HCT116 (cell line): ENCODE data around the gene PDE6B. TPM values are rescaled to one million over a fixed set of nuclear protein-coding genes. Genes with fewer than 3 reads are reported as not detected.

Experiments
- ATAC-seq: fragments of 200-7000 bp; cut with Tn5 transposase; 2 replicates; pipeline ENCODE4 v1.9.1; 2020; ENCODE audit warnings: mild to moderate bottlenecking, moderate library complexity
- BruUV-seq: library from RNA; stranded (reverse); fragments of 400-500 nt; replicated peaks from 2 replicates; lab custom pipeline; 2021; lab: Mats Ljungman, UMichigan
- CTCF ChIA-PET: fragments of 300-600 bp; sonication (Branson Sonifier 250); formaldehyde crosslinking; loops from one replicate; lab custom pipeline; 2021; ENCODE audit warnings: antibody characterized with exemption; lab: Charles Lee
- POLR2A ChIA-PET: fragments of 300-600, 350-600 bp; sonication (Branson Sonifier 250); formaldehyde crosslinking; loops from one replicate; lab custom pipeline; 2021; ENCODE audit warnings: antibody characterized with exemption; lab: Charles Lee
- RAD21 ChIA-PET, 2 experiments: fragments of 300-600 bp; sonication (Branson Sonifier 250); formaldehyde crosslinking; loops; one replicate each; lab custom pipeline; 2023; ENCODE audit warnings: low total read pairs in 2 of 2; ENCODE audit not compliant: uncharacterized antibody in 2 of 2, unreplicated experiment in 2 of 2, low non-redundant PET in 1 of 2; lab: Charles Lee
- DNase-seq: peaks from one replicate; pipeline ENCODE4 v3.0.0-alpha.2; 2010; ENCODE audit warnings: low read depth, low spot score
- H2AFZ ChIP-seq: fragments of 200-600 bp; shearing (Covaris generic), sonication (generic); 2 replicates; pipeline ENCODE4 v1.6.1; 2017; ENCODE audit warnings: low read depth, mixed run types, mixed read lengths, antibody characterized with exemption, low read length; ENCODE audit not compliant: poor library complexity, severe bottlenecking
- H3K27ac ChIP-seq: 2 replicates; pipeline ENCODE4 v1.5.1; 2012; ENCODE audit warnings: low read depth, low read length
- H3K27me3 ChIP-seq: fragments of 200-600 bp; sonication (generic); 2 replicates; pipeline ENCODE4 v1.6.1; 2016; ENCODE audit warnings: mixed run types, low read length, mixed read lengths; ENCODE audit not compliant: insufficient read depth
- H3K36me3 ChIP-seq, 2 experiments: fragments of 200-500 bp in 1 of 2; fragments of 200-600 bp in 1 of 2; sonication (Bioruptor generic) in 1 of 2; sonication (generic) in 1 of 2; 2 replicates each; pipeline versions ENCODE4 v1.5.1 to v1.6.1; 2014 to 2016; ENCODE audit warnings: low read length in 2 of 2, inconsistent platforms in 1 of 2, mixed read lengths in 1 of 2, mixed run types in 1 of 2; ENCODE audit not compliant: insufficient read depth in 2 of 2, control insufficient read depth in 1 of 2
- H3K4me1 ChIP-seq, 2 experiments: fragments of 200-600 bp in 1 of 2; sonication (generic) in 1 of 2; 2 replicates each; pipeline versions ENCODE4 v1.5.1 to v1.6.1; 2012 to 2017; ENCODE audit warnings: low read length in 2 of 2, inconsistent platforms in 1 of 2, mild to moderate bottlenecking in 1 of 2, mixed read lengths in 1 of 2, mixed run types in 1 of 2, moderate library complexity in 1 of 2; ENCODE audit not compliant: insufficient read depth in 2 of 2, control insufficient read depth in 1 of 2
- H3K4me2 ChIP-seq: fragments of 200-600 bp; sonication (generic); 2 replicates; pipeline ENCODE4 v1.6.1; 2017; ENCODE audit warnings: mixed run types, low read length, mixed read lengths
- H3K4me3 ChIP-seq, 2 experiments: fragments of 200-600 bp in 1 of 2; sonication (generic) in 1 of 2; replicated peaks in 1 of 2; 2 replicates each; pipeline ENCODE4 v1.5.1; 2011 to 2016; ENCODE audit warnings: low read length in 2 of 2, control low read depth in 1 of 2, low read depth in 1 of 2, mild to moderate bottlenecking in 1 of 2, mixed read lengths in 1 of 2, mixed run types in 1 of 2
- H3K79me2 ChIP-seq: fragments of 200-600 bp; sonication (generic); 2 replicates; pipeline ENCODE4 v1.6.1; 2017; ENCODE audit warnings: mild to moderate bottlenecking, mixed run types, low read length, moderate library complexity, mixed read lengths; ENCODE audit not compliant: insufficient read depth
- H3K9ac ChIP-seq: fragments of 200-600 bp; sonication (generic); 2 replicates; pipeline ENCODE4 v1.6.1; 2016; ENCODE audit warnings: low read length, mixed read lengths
- H3K9me2 ChIP-seq: fragments of 200-600 bp; sonication (generic), shearing (Covaris generic); 2 replicates; pipeline ENCODE4 v1.6.1; 2017; ENCODE audit warnings: mixed run types, mild to moderate bottlenecking, moderate library complexity; ENCODE audit not compliant: insufficient read depth
- H3K9me3 ChIP-seq, 2 experiments: fragments of 200-500 bp in 1 of 2; fragments of 200-600 bp in 1 of 2; sonication (Bioruptor generic) in 1 of 2; sonication (generic) in 1 of 2; 2 replicates each; pipeline ENCODE4 v1.6.1; 2014 to 2017; ENCODE audit warnings: low read length in 2 of 2, mixed read lengths in 2 of 2, inconsistent platforms in 1 of 2, low read depth in 1 of 2, mild to moderate bottlenecking in 1 of 2, mixed run types in 1 of 2, moderate library complexity in 1 of 2; ENCODE audit not compliant: control insufficient read depth in 1 of 2, insufficient read depth in 1 of 2
- H4K20me1 ChIP-seq: fragments of 200-600 bp; sonication (generic), shearing (Covaris generic); 2 replicates; pipeline ENCODE4 v1.6.1; 2017; ENCODE audit warnings: mixed run types, mild to moderate bottlenecking, moderate library complexity; ENCODE audit not compliant: insufficient read depth
- ATF3 ChIP-seq: IDR thresholded peaks from 2 replicates; pipeline ENCODE4 v1.6.1; 2012
- CTCF ChIP-seq, 3 experiments: fragments of 200-600 bp in 1 of 3; sonication (generic) in 1 of 3; IDR thresholded peaks in 2 of 3; conservative IDR thresholded peaks in 1 of 3; 2 replicates each; pipeline ENCODE4 v1.5.1; 2012 to 2017; ENCODE audit warnings: low read depth in 2 of 3, low read length in 2 of 3, antibody characterized with exemption in 1 of 3, borderline replicate concordance in 1 of 3, control low read depth in 1 of 3, mild to moderate bottlenecking in 1 of 3, mixed read lengths in 1 of 3, mixed run types in 1 of 3, moderate library complexity in 1 of 3; ENCODE audit not compliant: insufficient read depth in 1 of 3
- FOSL1 ChIP-seq: IDR thresholded peaks from 2 replicates; pipeline ENCODE4 v1.6.1; 2012; ENCODE audit warnings: low read depth
- JUND ChIP-seq: IDR thresholded peaks from 2 replicates; pipeline ENCODE4 v1.6.1; 2012
- POLR2A ChIP-seq: IDR thresholded peaks from 2 replicates; pipeline ENCODE4 v1.7.0; 2011; ENCODE audit warnings: borderline replicate concordance; ENCODE audit not compliant: insufficient read depth, insufficient read length; ENCODE audit errors: extremely low read depth
- POLR2AphosphoS5 ChIP-seq: IDR thresholded peaks from 2 replicates; pipeline ENCODE4 v1.6.1; 2011; ENCODE audit warnings: mild to moderate bottlenecking, low read depth, low read length, moderate library complexity
- SIN3A ChIP-seq: IDR thresholded peaks from 2 replicates; pipeline ENCODE4 v1.6.1; 2012; ENCODE audit warnings: low read depth
- SP1 ChIP-seq: IDR thresholded peaks from 2 replicates; pipeline ENCODE4 v1.6.1; 2012; ENCODE audit warnings: low read depth
- TCF7L2 ChIP-seq: IDR thresholded peaks from 2 replicates; pipeline ENCODE4 v1.7.0; 2011; ENCODE audit warnings: borderline replicate concordance, inconsistent platforms; ENCODE audit not compliant: insufficient read depth, insufficient read length; ENCODE audit errors: extremely low read depth
- YY1 ChIP-seq: IDR thresholded peaks from 2 replicates; pipeline ENCODE4 v1.6.1; 2011; ENCODE audit warnings: low read length, low read depth, moderate library complexity, mild to moderate bottlenecking; ENCODE audit not compliant: insufficient replicate concordance; ENCODE audit errors: extremely low read depth
- ZBTB33 ChIP-seq: IDR thresholded peaks from 2 replicates; pipeline ENCODE4 v1.6.1; 2011; ENCODE audit warnings: mild to moderate bottlenecking, low read length, moderate library complexity; ENCODE audit not compliant: insufficient replicate concordance; ENCODE audit errors: extremely low read depth
- ZFX ChIP-seq: fragments of 450-650 bp; IDR thresholded peaks from 2 replicates; pipeline ENCODE4 v1.6.1; 2017
- ZNF274 ChIP-seq: fragments of 200-500 bp; sonication (Bioruptor generic); IDR thresholded peaks from 2 replicates; pipeline ENCODE4 v1.6.1; 2014; ENCODE audit warnings: mild to moderate bottlenecking, low read depth, low read length, inconsistent platforms
- intact Hi-C: fragments of 100-400 bp; cut with micrococcal nuclease; formaldehyde crosslinking; loops from 2 replicates; pipeline ENCODE4 v1.10.0; 2022
- total RNA-seq: library from RNA; stranded (reverse); gene quantifications from one replicate; pipeline ENCODE4 v1.2.1, GENCODE V29; 2021; ENCODE audit not compliant: unreplicated experiment

Gene PDE6B
- total RNA-seq, 1 experiment from 2014 or later: not detected

DNA sequence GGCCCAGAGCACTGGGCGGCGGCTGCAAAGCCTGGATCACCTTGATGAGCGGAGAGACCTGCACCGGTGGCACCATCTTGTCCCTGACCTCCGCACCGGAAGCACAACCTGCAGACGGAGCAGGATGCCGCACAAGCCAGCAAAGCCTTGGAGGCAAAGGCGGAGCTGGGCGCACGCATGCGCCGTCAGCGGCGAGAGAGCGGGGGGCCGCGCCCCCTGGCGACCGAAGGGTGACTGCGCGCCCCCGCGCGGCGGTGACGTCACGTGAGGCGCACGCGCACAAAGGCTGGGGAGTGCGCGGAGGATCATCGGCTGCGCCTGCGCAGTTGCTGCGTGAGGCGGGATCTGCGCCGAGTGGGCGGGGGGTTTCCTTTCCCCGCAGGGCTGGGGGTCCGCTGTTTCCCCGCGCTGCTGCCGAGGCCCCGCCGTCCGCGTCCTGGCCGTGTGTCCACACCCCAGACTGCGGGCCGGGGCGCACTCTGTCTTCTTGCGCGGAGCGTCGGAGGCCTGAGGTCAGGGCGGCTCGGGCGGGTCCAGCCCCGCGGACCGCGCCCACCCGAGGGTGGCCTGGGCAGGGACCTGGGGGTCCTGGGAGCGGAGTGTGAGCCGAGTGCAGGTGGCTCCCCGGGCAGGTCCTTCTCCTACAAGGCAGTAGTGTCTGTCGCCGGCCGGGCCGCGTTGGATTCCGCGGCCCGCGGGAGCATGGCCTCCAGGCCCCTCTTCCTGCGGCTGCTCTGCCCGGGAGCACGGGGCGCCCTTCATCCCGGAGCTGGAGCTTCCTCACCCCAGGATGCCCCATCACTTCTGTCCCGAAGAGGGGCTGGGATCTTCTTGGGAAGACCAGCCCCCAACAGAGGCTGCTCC is 49.0 kb downstream of the PDE6B start, which contains the start of the genes ATP5ME and MYL5:
ATP5ME (minus strand) TSS at position 105 of the 864 bp plus-strand sequence; CDS start at position 76, 29 bp downstream.
MYL5 (plus strand) TSS at position 371 of the 864 bp plus-strand sequence. CDS start 3,485 bp downstream, outside the sequence.
- Histone ChIP-seq H3K27me3 (no peaks in the 10 kb centered on the region), H3K9me2 (no peaks in the 10 kb centered on the region), H4K20me1 (no peaks in the 10 kb centered on the region), H2AFZ (no peak within 1 kb of the TSS), H3K4me1 (peaks cover 23 to 54% of the 10 kb centered on the region in 2 experiments), H3K79me2 (peaks cover 26% of the 10 kb centered on the region), H3K4me2 (peak within 1 kb of the TSS; percentile 93), H3K4me3 (peak within 1 kb of the TSS; percentile 77 to 91), H3K27ac (peak within 1 kb of the TSS; percentile 90), H3K9ac (peak within 1 kb of the TSS; percentile 95), H3K36me3 (peaks cover 10 to 24% of the 10 kb centered on the region in 2 experiments), H3K9me3 (no peaks in the 10 kb centered on the region)
- DNase-seq (peak; percentile 93), ATAC-seq (peak; percentile 83)
- BruUV-seq: no TSS peak
- intact Hi-C loops: loop anchor here (1.0 to 10.0 kb wide), 2 partner anchors 72 to 200 kb away; no protein-coding TSS in a partner anchor
- RAD21 ChIA-PET: no interaction called here
- CTCF ChIA-PET: interaction anchor here (1.0 to 1.6 kb wide), 3 partner anchors 10 to 72 kb away, joined by 7 to 14 read pairs (median 8); no protein-coding TSS in a partner anchor
- peak; percentile 92 for TF ChIP-seq YY1
- TF ChIP-seq ZBTB33: peak; percentile 68
- no peak for TF ChIP-seq JUND
- TF ChIP-seq TCF7L2: peak; percentile 66
- TF ChIP-seq FOSL1: no peak
- no peak for TF ChIP-seq SIN3A
- peak; percentile 76 for TF ChIP-seq POLR2A
- TF ChIP-seq CTCF (IDR thresholded peaks at IDR 0.05 in 2 of 3, conservative IDR thresholded peaks at IDR 0.05 in 1 of 3; ENCODE audit: borderline replicate concordance in 1 of 3, insufficient read depth in 1 of 3, low read depth in 2 of 3, low read length in 2 of 3): peak in 2 of 3 experiments; percentile 79 to 93; a peak in 4 of 6 replicates
- no peak for TF ChIP-seq ATF3
- no peak for TF ChIP-seq ZNF274
- TF ChIP-seq SP1: no peak
- TF ChIP-seq ZFX: peak; percentile 97
- TF ChIP-seq POLR2AphosphoS5: peak; percentile 95
- POLR2A ChIA-PET: interaction anchor here (0.6 to 1.2 kb wide), 4 partner anchors 9 to 92 kb away, joined by 3 to 6 read pairs (median 3); no protein-coding TSS in a partner anchor
